ENCODE results near the gene NAT10.

NAT10 gene

GRCh38 chr11:34165786-34166555 lies 60.5 kb downstream of the NAT10 start:
- TF ChIP-seq, protein P1, sequence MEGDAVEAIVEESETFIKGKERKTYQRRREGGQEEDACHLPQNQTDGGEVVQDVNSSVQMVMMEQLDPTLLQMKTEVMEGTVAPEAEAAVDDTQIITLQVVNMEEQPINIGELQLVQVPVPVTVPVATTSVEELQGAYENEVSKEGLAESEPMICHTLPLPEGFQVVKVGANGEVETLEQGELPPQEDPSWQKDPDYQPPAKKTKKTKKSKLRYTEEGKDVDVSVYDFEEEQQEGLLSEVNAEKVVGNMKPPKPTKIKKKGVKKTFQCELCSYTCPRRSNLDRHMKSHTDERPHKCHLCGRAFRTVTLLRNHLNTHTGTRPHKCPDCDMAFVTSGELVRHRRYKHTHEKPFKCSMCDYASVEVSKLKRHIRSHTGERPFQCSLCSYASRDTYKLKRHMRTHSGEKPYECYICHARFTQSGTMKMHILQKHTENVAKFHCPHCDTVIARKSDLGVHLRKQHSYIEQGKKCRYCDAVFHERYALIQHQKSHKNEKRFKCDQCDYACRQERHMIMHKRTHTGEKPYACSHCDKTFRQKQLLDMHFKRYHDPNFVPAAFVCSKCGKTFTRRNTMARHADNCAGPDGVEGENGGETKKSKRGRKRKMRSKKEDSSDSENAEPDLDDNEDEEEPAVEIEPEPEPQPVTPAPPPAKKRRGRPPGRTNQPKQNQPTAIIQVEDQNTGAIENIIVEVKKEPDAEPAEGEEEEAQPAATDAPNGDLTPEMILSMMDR (conservative IDR thresholded peaks at IDR 0.05) = no peak; the same call in 1 of the 2 replicates
- peak overlapping the region; percentile 98 for H3K27ac ChIP-seq

DNA sequence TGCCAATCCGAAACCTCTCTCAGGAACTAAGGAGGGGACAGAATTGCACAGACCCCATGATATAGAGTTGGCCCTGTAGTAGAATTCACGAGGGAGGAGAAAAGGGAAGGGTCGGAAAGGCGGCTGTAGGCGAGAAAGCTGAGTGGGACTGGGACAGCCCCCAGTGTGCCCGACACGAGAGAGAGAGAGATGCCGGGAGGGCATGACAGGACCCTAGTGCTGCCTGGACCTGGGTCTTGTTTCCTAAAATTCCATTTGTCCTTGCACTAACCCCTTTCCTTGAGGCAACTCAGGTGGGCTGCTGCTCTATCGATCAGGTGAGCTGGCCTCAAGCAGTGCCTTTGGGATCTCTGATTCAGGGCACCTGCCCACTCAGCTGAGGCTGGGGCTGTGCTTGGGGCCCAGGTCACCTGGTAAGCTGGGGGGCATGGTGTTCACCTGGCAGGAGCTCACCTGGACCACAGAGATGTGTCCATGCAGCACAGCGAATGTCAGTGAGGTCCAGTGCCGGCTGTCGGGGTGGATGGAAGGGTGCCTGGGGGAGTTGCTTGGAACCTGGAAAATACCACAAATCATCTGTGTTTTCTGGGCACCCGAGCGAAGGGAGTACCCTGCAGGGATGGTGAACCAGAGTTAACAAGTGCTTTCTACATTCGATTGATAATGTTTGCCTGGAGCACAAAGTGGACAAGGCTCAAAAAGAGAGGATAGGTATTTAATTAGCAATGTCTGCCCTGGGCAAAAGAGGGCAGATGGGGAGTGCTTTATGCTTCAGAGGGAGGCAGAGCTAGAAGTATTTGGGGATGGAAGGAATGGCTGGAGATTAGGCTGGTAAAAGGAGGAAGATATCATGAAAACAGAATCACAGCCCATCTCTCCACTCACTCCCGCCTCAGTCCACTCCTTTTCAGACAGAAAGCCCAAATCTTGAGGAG lies 61.6 kb downstream of the NAT10 start:
- TF ChIP-seq, protein P1 (conservative IDR thresholded peaks at IDR 0.05) = no peak
- H3K27ac ChIP-seq = peak overlapping the region; percentile 98

- TF ChIP-seq, protein P1 (conservative IDR thresholded peaks at IDR 0.05) = no peak
- H3K27ac ChIP-seq = peak overlapping the region; percentile 98
Observed at GRCh38 chr11:34167961-34168360, 62.5 kb downstream of the NAT10 start.

- H3K27ac ChIP-seq = peak overlapping the region; percentile 98
- TF ChIP-seq, protein P1 (conservative IDR thresholded peaks at IDR 0.05) = no peak
Observed at GRCh38 chr11:34168642-34169420, 63.4 kb downstream of the NAT10 start.

DNA sequence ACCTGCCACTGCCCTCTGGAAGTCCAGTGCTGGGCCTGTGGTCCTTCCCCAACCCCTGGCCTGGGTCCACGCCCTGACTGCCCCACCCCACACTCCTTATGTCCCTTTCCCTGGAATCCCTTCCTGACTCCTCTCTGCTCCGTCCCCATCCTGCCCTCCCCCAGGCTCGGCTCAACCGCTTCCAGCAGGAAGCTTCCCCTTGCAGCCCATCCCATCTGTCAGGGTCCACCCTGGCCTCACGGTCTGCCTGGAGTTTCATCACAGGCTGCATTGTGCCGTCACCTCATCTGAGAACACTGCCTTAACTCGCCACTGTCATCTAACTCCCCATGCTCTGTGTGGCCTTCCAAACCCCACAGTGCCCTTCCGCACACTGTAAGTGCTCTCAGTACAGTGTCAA lies 64.3 kb downstream of the NAT10 start:
- TF ChIP-seq, protein P1 (conservative IDR thresholded peaks at IDR 0.05) = no peak
- peak overlapping the region; percentile 98 for H3K27ac ChIP-seq

- H3K27ac ChIP-seq = peak overlapping the region; percentile 55; the same call in 1 of the 2 replicates
- TF ChIP-seq, protein P1 (conservative IDR thresholded peaks at IDR 0.05) = no peak
Observed at GRCh38 chr11:34173050-34173449, 67.6 kb downstream of the NAT10 start.
